Esophagus squamous epithelium (tissue), 5 donors: Measurements from ENCODE around the gene SPEG. TPM values are rescaled to one million over a fixed set of nuclear protein-coding genes. Genes with fewer than 3 reads are reported as not detected.

Experiments used
- DNase-seq: peaks from one replicate; lab custom pipeline; 2025; lab: John Stamatoyannopoulos, UW
- H3K27ac ChIP-seq, 4 donors: fragments of 200-600 bp; sonication (generic); one replicate each; pipeline ENCODE4 v1.5.1; 2016 to 2019; ENCODE audit warnings: mild to moderate bottlenecking in 1 of 4
- H3K27me3 ChIP-seq, 4 donors: fragments of 200-600 bp; sonication (generic); 1 replicate in 3 of 4; 2 replicates in 1 of 4; pipeline versions ENCODE4 v1.5.1 to v1.6.0; 2017 to 2021; ENCODE audit warnings: antibody characterized with exemption in 1 of 4
- H3K36me3 ChIP-seq, 3 donors: fragments of 200-600 bp; sonication (generic); one replicate each; pipeline ENCODE4 v1.5.1; 2016 to 2019
- H3K4me1 ChIP-seq, 3 donors: fragments of 200-600 bp; sonication (generic); one replicate each; pipeline ENCODE4 v1.5.1; 2017 to 2019
- H3K4me3 ChIP-seq, 4 donors: fragments of 200-600 bp; sonication (generic); 1 replicate in 3 of 4; 2 replicates in 1 of 4; pipeline ENCODE4 v1.5.1; 2016 to 2019; ENCODE audit warnings: mild to moderate bottlenecking in 2 of 4, moderate library complexity in 1 of 4
- H3K9me3 ChIP-seq, 3 donors: fragments of 200-600 bp; sonication (generic); one replicate each; pipeline ENCODE4 v1.5.1; 2016 to 2019
- CTCF ChIP-seq, 6 experiments: fragments of 450-650 bp in 4 of 6; fragments of 200-600 bp in 2 of 6; sonication (generic) in 2 of 6; IDR thresholded peaks; one replicate each; pipeline ENCODE4 v1.5.1; 2016 to 2019; ENCODE audit warnings: antibody characterized with exemption in 6 of 6, mild to moderate bottlenecking in 4 of 6, moderate library complexity in 4 of 6
- POLR2A ChIP-seq, 4 donors: fragments of 450-650 bp; IDR thresholded peaks; one replicate each; pipeline ENCODE4 v1.6.1; 2017; ENCODE audit warnings: antibody characterized with exemption in 4 of 4, mild to moderate bottlenecking in 4 of 4, moderate library complexity in 3 of 4
- WGBS, 2 donors: methylation state at CpG; one replicate each; pipeline ENCODE4 v1.1.5; 2018; 5-methylcytosine and 5-hydroxymethylcytosine counted together
- intact Hi-C: fragments of 100-400 bp; cut with DNase I; formaldehyde crosslinking; loops from one replicate; pipeline ENCODE4 v1.15.0; 2022
- total RNA-seq, 4 donors: library from RNA; depleted of rRNA; stranded (reverse); fragments of >200 nt; gene quantifications; one replicate each; pipeline ENCODE4 v1.1.0, GENCODE V29; 2016
- donor health status: DM: yes; HTN: yes; CAD: no.

Gene SPEG
- total RNA-seq, 4 donors from 2014 or later = 3.8 to 29.0 (median 5.0) TPM

- peak overlapping the region in 3 of 4 donors; percentile 5 to 55 (median 33) for H3K4me3 ChIP-seq
- DNase-seq = no peak
- peaks cover 17 to 30% (median 21%) of the 10 kb centered on the region in 3 donors for H3K4me1 ChIP-seq
- TF ChIP-seq CTCF (IDR thresholded peaks at IDR 0.05) (no peak), POLR2A (IDR thresholded peaks at IDR 0.05) (no peak)
- H3K27ac ChIP-seq = peak overlapping the region in 3 of 4 donors; percentile 30 to 58 (median 45)
- intact Hi-C loops = loop anchor here (5.0 kb wide), 1 partner anchor 45 kb away; no protein-coding TSS in a partner anchor
- peaks cover 5 to 100% (median 7%) of the 10 kb centered on the region in 4 donors for H3K27me3 ChIP-seq
- no peaks in the 10 kb centered on the region for H3K36me3 ChIP-seq
- 3 to 4% methylated on average over 10 to 18 of the region's 70 CpGs for WGBS, 2 donors
- no peaks in the 10 kb centered on the region for H3K9me3 ChIP-seq
These were observed 87.7 kb downstream of the SPEG start for GRCh38 chr2:219522111-219523030.

- no peak for TF ChIP-seq POLR2A (IDR thresholded peaks at IDR 0.05)
- TF ChIP-seq CTCF (IDR thresholded peaks at IDR 0.05) = no peak
- Histone ChIP-seq H3K4me3 (peak overlapping the region in 3 of 4 donors; percentile 5 to 55 (median 33)), H3K36me3 (no peaks in the 10 kb centered on the region), H3K27ac (peak overlapping the region in 2 of 4 donors; percentile 45 to 58), H3K9me3 (no peaks in the 10 kb centered on the region), H3K4me1 (peaks cover 17 to 30% (median 21%) of the 10 kb centered on the region in 3 donors), H3K27me3 (peaks cover 5 to 100% (median 7%) of the 10 kb centered on the region in 4 donors)
- intact Hi-C loops = loop anchor here (5.0 kb wide), 1 partner anchor 46 kb away; no protein-coding TSS in a partner anchor
- DNase-seq = no peak
- WGBS, 2 donors = 47 to 54% methylated on average over 9 to 15 of the region's 24 CpGs
These were observed 88.5 kb downstream of the SPEG start for GRCh38 chr2:219523031-219523671.

- no peak overlapping the region for H3K27ac ChIP-seq
- H3K4me1 ChIP-seq = peaks cover 17 to 33% (median 21%) of the 10 kb centered on the region in 3 donors
- intact Hi-C loops = loop anchor here (5.0 kb wide), 1 partner anchor 48 kb away; no protein-coding TSS in a partner anchor
- H3K4me3 ChIP-seq = no peak overlapping the region
- H3K36me3 ChIP-seq = no peaks in the 10 kb centered on the region
- no peaks in the 10 kb centered on the region for H3K9me3 ChIP-seq
- DNase-seq = no peak
- H3K27me3 ChIP-seq = peaks cover 5 to 100% (median 8%) of the 10 kb centered on the region in 4 donors
- 65 to 86% methylated on average over 2 of the region's 2 CpGs for WGBS, 2 donors
- TF ChIP-seq CTCF (IDR thresholded peaks at IDR 0.05) (no peak), POLR2A (IDR thresholded peaks at IDR 0.05) (no peak)
These were observed 90.2 kb downstream of the SPEG start for GRCh38 chr2:219524817-219525216.

- Histone ChIP-seq H3K9me3 (no peaks in the 10 kb centered on the region), H3K36me3 (no peaks in the 10 kb centered on the region), H3K27ac (no peak overlapping the region), H3K4me1 (peaks cover 17 to 36% (median 21%) of the 10 kb centered on the region in 3 donors), H3K27me3 (peaks cover 5 to 100% (median 9%) of the 10 kb centered on the region in 4 donors), H3K4me3 (no peak overlapping the region)
- DNase-seq = no peak
- intact Hi-C loops = no loop called here
- 45 to 65% methylated on average over 5 to 6 of the region's 9 CpGs for WGBS, 2 donors
- TF ChIP-seq POLR2A (IDR thresholded peaks at IDR 0.05) (no peak), CTCF (IDR thresholded peaks at IDR 0.05) (no peak)
These were observed 91.0 kb downstream of the SPEG start for GRCh38 chr2:219525533-219526232.
